ENCODE results near the gene ACCSL.

Gene ACCSL

DNA sequence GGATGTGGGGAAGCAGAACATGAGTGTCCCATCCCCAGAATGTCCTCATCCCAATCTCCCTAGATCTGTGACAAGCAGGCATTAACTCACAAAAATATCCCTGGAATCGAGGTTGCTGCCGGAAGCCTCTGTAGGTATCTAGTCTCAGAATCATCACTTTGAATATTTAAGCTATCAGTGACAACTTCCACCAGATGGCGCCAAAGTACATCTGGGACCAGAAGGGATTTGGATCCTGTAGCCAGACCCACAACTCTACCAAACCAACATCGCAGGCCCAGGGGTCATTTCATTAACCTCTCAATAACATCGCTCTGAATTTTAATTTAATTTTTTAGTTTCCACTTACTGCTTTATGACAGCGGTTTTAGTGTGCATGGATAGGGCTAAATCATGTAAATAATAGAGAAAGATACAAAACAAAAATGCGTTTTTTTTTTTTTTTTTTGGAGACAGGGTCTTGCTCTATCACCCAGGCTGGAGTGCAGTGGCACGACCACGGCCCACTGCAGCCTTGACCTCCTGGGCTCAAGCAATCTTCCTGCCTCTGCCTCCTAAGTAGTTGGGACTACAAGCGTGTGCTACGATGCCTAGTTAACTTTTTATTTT lies 46.6 kb downstream of the ACCSL start:
- in situ Hi-C loops (cut with MboI; ENCODE audit: low sequenced_read_pairs), result no loop called here

DNA sequence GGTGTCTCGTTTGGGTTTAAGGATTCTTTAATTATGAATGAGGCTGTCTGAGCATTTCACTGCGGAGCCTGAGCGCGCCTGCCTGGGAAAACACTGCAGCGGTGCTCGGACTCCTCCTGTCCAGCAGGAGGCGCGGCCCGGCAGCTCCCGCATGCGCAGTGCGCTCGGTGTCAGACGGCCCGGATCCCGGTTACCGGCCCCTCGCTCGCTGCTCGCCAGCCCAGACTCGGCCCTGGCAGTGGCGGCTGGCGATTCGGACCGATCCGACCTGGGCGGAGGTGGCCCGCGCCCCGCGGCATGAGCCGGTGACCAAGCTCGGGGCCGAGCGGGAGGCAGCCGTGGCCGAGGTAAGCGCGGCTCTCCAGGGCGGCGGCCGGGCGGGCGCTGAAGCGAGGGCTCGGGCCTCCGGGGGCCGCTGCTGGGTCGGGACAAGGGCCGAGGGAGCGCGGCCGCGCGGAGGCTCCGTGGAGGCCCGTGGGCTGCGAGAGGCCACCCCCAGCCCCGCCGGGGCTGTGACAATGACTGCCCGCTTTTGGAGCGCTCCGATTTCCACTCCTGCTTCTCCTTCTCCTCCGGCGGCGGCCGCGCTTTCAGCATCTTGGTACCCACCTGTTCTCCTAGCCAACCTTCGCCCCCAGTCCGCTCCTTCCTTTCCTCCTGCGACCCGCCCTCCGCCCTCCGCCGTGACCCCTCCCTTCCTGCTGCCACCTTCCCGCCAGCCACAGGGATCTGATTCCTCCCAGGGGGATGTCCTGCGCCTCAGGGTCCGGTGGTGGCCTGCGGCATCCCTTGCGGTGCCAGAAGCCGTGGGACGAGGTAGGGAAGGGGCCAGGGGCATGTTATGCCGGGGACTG lies 48.0 kb downstream of the ACCSL start, which contains the start of gene EXT2:
TSS of gene EXT2 (plus strand) at position 173 of the 854 bp plus-strand sequence. CDS start 12,035 bp downstream, outside the sequence.
- in situ Hi-C loops (cut with MboI; ENCODE audit: low sequenced_read_pairs), result no loop called here

DNA sequence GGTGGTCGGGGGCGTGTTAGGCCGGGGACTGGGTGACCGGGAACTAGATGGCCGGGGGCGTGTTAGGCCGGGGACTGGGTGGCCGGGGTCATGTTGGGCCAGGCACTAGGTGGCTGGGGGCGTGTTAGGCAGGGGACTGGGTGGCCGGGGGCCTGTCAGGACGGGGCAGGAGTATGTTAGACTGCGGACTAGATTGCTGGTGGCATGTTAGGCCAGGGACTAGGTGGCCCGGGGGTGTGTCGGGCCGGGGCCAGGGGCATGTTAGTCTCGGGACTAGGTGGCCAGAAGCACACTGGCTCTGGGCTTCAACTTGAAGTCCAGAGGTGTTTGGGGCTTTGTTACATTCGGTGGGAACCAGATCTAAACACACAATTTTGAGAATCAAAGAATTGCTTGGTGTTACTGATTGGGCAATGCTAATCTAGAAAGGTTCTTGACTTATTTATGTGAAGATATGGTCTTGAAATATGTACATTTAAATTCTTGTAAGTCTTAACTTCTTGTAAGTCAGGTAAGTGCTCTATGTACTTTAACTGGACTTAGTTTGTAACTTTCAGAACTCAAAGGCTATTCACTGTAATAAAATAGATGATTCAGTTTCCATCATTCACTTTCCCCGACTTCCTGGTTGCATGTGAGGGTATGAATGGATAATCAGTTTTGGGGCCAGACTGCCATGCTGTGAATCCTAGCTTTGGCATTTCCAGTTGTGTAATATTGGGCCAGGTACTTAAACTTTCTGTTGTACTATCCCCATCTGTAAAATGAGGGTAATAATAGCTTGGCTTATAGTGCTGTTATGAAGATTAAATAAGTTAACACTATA lies 48.8 kb downstream of the ACCSL start:
- in situ Hi-C loops (cut with MboI; ENCODE audit: low sequenced_read_pairs), result no loop called here

DNA sequence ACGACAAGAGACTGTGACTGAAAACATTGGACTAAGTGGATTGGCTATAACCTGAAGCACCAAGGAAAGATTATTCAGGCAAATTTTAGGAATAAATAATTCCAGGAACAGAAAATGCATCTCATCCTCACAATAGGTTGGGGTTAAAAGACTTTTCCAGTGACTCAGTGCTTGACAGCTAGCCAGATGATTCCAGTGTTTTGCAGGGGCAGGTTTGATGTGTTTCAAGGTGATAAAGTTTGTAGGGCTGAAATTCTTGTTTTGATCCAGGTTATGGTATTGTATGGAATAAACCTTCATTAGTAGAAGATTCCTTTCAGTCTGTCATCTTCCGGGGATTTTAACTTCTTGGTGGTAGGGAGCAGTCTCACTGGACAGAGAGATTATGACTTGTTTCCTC lies 50.0 kb downstream of the ACCSL start:
- in situ Hi-C loops (cut with MboI; ENCODE audit: low sequenced_read_pairs), result no loop called here

DNA sequence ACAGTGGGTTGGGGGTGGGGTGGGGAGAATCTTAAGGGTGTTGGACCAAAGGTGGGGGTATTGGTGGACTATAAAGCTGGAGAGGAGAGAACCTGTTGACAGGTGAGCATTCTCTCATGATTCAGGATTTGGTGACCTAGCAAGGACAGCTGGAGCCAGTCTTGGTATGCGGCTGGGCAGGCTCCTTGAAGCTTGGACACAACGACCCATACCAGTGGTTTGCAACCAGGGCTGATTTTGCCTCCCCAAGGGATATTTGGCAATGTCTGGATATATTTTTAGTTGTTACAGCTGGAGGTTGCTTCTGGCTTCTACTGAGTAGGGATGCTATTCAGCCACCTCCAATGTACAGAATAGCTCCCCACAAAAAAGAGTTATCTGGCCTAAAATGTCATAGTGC lies 53.3 kb downstream of the ACCSL start:
- in situ Hi-C loops (cut with MboI; ENCODE audit: low sequenced_read_pairs), result loop anchor here (10.0 kb wide), 1 partner anchor 434 kb away; no protein-coding TSS in a partner anchor

DNA sequence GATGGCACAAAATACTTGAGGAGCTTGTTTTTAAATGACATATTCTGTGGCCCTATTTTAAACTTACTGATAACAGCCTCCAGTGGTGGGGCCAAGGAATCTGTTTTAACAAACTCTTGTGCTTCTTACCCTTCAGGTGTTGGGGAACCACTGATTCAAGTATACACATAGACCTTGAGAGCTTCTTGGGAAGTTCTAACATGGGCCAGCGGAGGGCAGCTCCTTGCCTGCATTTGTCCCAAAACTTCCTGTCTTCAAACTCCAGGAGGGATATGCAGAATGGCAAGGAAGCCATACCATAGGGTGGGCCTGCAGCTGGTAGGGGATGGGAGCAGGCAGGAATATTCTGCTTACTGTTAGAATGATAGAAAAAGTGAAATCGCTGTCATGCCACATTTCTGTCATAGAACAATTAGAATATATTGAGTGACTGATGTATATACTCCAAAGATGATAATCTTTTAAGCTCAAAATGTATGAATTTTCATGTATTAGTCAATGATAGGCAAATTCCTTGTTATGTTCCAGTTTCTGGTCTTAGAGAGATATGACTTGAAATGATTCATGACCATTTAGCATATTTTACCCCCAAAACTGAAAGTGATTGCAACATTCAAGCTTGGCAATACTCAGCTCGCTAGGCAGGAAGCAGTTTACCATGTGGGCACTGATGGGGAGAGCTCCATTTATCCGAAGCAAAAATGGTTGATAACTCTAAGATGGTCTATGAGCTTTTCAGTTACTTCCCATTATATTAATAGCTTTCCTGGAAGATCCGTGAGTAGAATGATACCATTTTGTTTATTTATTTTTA lies 56.9 kb downstream of the ACCSL start:
- in situ Hi-C loops (cut with MboI; ENCODE audit: low sequenced_read_pairs), result loop anchor here (10.0 kb wide), 1 partner anchor 430 kb away; no protein-coding TSS in a partner anchor

DNA sequence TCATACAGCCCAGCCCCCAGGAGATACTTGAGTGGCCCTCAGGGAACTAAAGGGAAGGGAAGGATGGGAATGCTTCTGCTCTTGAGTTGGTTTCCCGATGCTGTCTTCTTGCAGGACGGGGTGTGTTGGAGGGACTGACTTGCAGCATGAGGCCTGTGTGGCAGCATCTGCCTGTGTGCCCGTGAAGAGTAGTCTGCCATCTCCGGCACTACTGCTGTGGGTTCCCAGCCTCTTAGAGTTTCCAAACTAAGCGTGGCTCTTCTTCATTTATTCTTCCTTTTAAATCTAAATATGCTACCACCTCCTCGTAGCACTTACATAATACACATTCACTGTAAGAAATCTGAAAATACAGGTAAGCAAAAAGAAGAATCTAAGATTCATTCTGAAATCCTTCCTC lies 60.5 kb downstream of the ACCSL start:
- in situ Hi-C loops (cut with MboI; ENCODE audit: low sequenced_read_pairs), result loop anchor here (10.0 kb wide), 1 partner anchor 427 kb away; no protein-coding TSS in a partner anchor

Data from HL-60/S4 (cell line).